Mesenchymal stem cell (in vitro differentiated cells and primary cell): ENCODE measurements around the gene CD1C.
"Not testable (repeated sequence)": the region's sequence is repeated elsewhere in the genome, so short reads cannot be mapped to it uniquely, and the experiment has no call there.

Experiments used
- DNase-seq: peaks from one replicate; pipeline ENCODE4 v3.0.0-alpha.2; 2013
- H2AFZ ChIP-seq: one replicate; pipeline ENCODE4 v1.6.1; 2013; ENCODE audit warnings: low read depth, mild to moderate bottlenecking, control low read depth, inconsistent platforms, low read length, moderate library complexity
- H2AK5ac ChIP-seq: 2 replicates; pipeline ENCODE4 v1.6.1; 2013; ENCODE audit warnings: low read length, moderate library complexity, mild to moderate bottlenecking, inconsistent platforms; ENCODE audit not compliant: severe bottlenecking
- H2BK120ac ChIP-seq: one replicate; pipeline ENCODE4 v1.6.1; 2013; ENCODE audit warnings: low read depth, mild to moderate bottlenecking, inconsistent platforms, low read length, moderate library complexity
- H2BK12ac ChIP-seq, 2 experiments: one replicate each; pipeline ENCODE4 v1.6.1; 2013; ENCODE audit warnings: inconsistent platforms in 2 of 2, low read length in 2 of 2, mild to moderate bottlenecking in 2 of 2, moderate library complexity in 2 of 2, control low read depth in 1 of 2
- H2BK15ac ChIP-seq: one replicate; pipeline ENCODE4 v1.6.1; 2013; ENCODE audit warnings: mild to moderate bottlenecking, low read depth, inconsistent platforms; ENCODE audit not compliant: poor library complexity, severe bottlenecking
- H2BK5ac ChIP-seq: 2 replicates; pipeline ENCODE4 v1.6.1; 2013; ENCODE audit warnings: low read depth, mild to moderate bottlenecking, low read length, control low read depth, inconsistent platforms; ENCODE audit not compliant: poor library complexity, severe bottlenecking
- H3K14ac ChIP-seq, 2 experiments: one replicate each; pipeline ENCODE4 v1.6.1; 2013; ENCODE audit warnings: inconsistent platforms in 2 of 2, low read length in 2 of 2, control low read depth in 1 of 2, mild to moderate bottlenecking in 1 of 2, moderate library complexity in 1 of 2
- H3K18ac ChIP-seq, 2 experiments: one replicate each; pipeline ENCODE4 v1.6.1; 2013; ENCODE audit warnings: inconsistent platforms in 2 of 2, low read length in 2 of 2, control low read depth in 1 of 2, low read depth in 1 of 2, mild to moderate bottlenecking in 1 of 2
- H3K23ac ChIP-seq, 2 experiments: one replicate each; pipeline ENCODE4 v1.6.1; 2013; ENCODE audit warnings: inconsistent platforms in 2 of 2, low read length in 2 of 2, mild to moderate bottlenecking in 2 of 2, moderate library complexity in 2 of 2, control low read depth in 1 of 2
- H3K27ac ChIP-seq: 2 replicates; pipeline ENCODE4 v1.5.1; 2013; ENCODE audit warnings: mild to moderate bottlenecking, moderate library complexity, low read length, control low read depth, inconsistent platforms; ENCODE audit not compliant: poor library complexity, severe bottlenecking
- H3K27me3 ChIP-seq, 2 experiments: 2 replicates each; pipeline versions ENCODE4 v1.6.1 to v1.7.0; 2013; ENCODE audit warnings: low read length in 2 of 2, mild to moderate bottlenecking in 2 of 2, moderate library complexity in 2 of 2, control low read depth in 1 of 2, inconsistent platforms in 1 of 2; ENCODE audit not compliant: control insufficient read depth in 1 of 2, insufficient read depth in 1 of 2
- H3K36me3 ChIP-seq, 2 experiments: 2 replicates each; pipeline versions ENCODE4 v1.6.1 to v1.7.0; 2013; ENCODE audit warnings: low read length in 2 of 2, control low read depth in 1 of 2, inconsistent platforms in 1 of 2, low read depth in 1 of 2, mild to moderate bottlenecking in 1 of 2; ENCODE audit not compliant: insufficient read depth in 2 of 2, control insufficient read depth in 1 of 2
- H3K4ac ChIP-seq, 2 experiments: one replicate each; pipeline ENCODE4 v1.6.1; 2013; ENCODE audit warnings: inconsistent platforms in 2 of 2, low read length in 2 of 2, mild to moderate bottlenecking in 2 of 2, moderate library complexity in 2 of 2, control low read depth in 1 of 2, low read depth in 1 of 2
- H3K4me1 ChIP-seq: 2 replicates; pipeline ENCODE4 v1.6.1; 2013; ENCODE audit warnings: low read depth, low read length, control low read depth; ENCODE audit not compliant: control insufficient read depth, insufficient read depth
- H3K4me2 ChIP-seq: 2 replicates; pipeline ENCODE4 v1.6.1; 2013; ENCODE audit warnings: low read length, mild to moderate bottlenecking, inconsistent platforms; ENCODE audit not compliant: poor library complexity, severe bottlenecking
- H3K4me3 ChIP-seq, 2 experiments: 2 replicates each; pipeline versions ENCODE4 v1.5.1 to v1.7.0; 2013; ENCODE audit warnings: low read length in 2 of 2, mild to moderate bottlenecking in 2 of 2, control low read depth in 1 of 2, low read depth in 1 of 2; ENCODE audit not compliant: insufficient read depth in 1 of 2
- H3K79me1 ChIP-seq: replicated peaks from 2 replicates; pipeline ENCODE4 v1.6.1; 2013; ENCODE audit warnings: mild to moderate bottlenecking, control low read depth, low read length, inconsistent platforms; ENCODE audit not compliant: poor library complexity, severe bottlenecking
- H3K9ac ChIP-seq: 2 replicates; pipeline ENCODE4 v1.7.0; 2013; ENCODE audit warnings: mild to moderate bottlenecking, low read length, moderate library complexity
- H3K9me3 ChIP-seq: 2 replicates; pipeline ENCODE4 v1.7.0; 2013; ENCODE audit warnings: mild to moderate bottlenecking, low read length; ENCODE audit not compliant: control insufficient read depth
- H4K8ac ChIP-seq: one replicate; pipeline ENCODE4 v1.6.1; 2013; ENCODE audit warnings: inconsistent platforms, mild to moderate bottlenecking, low read length, moderate library complexity
- H4K91ac ChIP-seq: one replicate; pipeline ENCODE4 v1.6.1; 2013; ENCODE audit warnings: mild to moderate bottlenecking, low read length, inconsistent platforms
- WGBS: methylation state at CpG from one replicate; pipeline ENCODE4 v1.1.7; 2013; ENCODE audit warnings: mixed read lengths; 5-methylcytosine and 5-hydroxymethylcytosine counted together

Gene CD1C

GRCh38 chr1:158249646-158250045 is 40.1 kb upstream of the CD1C start:
- H3K27me3 ChIP-seq = peaks cover 0 to 5% of the 10 kb centered on the region in 2 experiments
- H2AFZ ChIP-seq = no peak overlapping the region
- H3K4me3 ChIP-seq = no peak overlapping the region
- H3K4me2 ChIP-seq = no peak overlapping the region
- H3K79me1 ChIP-seq = no peaks in the 10 kb centered on the region
- no peak overlapping the region for H2BK5ac ChIP-seq
- no peak overlapping the region for H3K23ac ChIP-seq
- no peak overlapping the region for H3K9ac ChIP-seq
- no peak overlapping the region for H2BK15ac ChIP-seq
- no peaks in the 10 kb centered on the region for H3K36me3 ChIP-seq
- H4K91ac ChIP-seq = no peak overlapping the region
- no peaks in the 10 kb centered on the region for H3K9me3 ChIP-seq
- H3K4ac ChIP-seq = no peak overlapping the region
- no peak overlapping the region for H3K27ac ChIP-seq
- H2AK5ac ChIP-seq = no peak overlapping the region
- H3K14ac ChIP-seq = no peak overlapping the region
- H3K18ac ChIP-seq = no peak overlapping the region
- no peak for DNase-seq
- no peak overlapping the region for H2BK12ac ChIP-seq
- H2BK120ac ChIP-seq = no peak overlapping the region
- WGBS = 86% methylated on average over 4 of the region's 4 CpGs
- H3K4me1 ChIP-seq = no peaks in the 10 kb centered on the region
- no peak overlapping the region for H4K8ac ChIP-seq

GRCh38 chr1:158251163-158251562 is 38.6 kb upstream of the CD1C start:
- H3K36me3 ChIP-seq = no peaks in the 10 kb centered on the region
- no peak overlapping the region for H3K9ac ChIP-seq
- H3K27ac ChIP-seq = no peak overlapping the region
- no peaks in the 10 kb centered on the region for H3K79me1 ChIP-seq
- H3K18ac ChIP-seq = no peak overlapping the region
- H3K4ac ChIP-seq = no peak overlapping the region
- H2BK15ac ChIP-seq = no peak overlapping the region
- H3K4me2 ChIP-seq = no peak overlapping the region
- no peak overlapping the region for H2AFZ ChIP-seq
- no peak overlapping the region for H4K91ac ChIP-seq
- no peaks in the 10 kb centered on the region for H3K4me1 ChIP-seq
- no peak overlapping the region for H3K4me3 ChIP-seq
- WGBS = 54% methylated on average over 2 of the region's 2 CpGs
- no peak overlapping the region for H3K14ac ChIP-seq
- no peak overlapping the region for H2BK12ac ChIP-seq
- DNase-seq = no peak
- H4K8ac ChIP-seq = no peak overlapping the region
- H3K9me3 ChIP-seq = no peaks in the 10 kb centered on the region
- no peak overlapping the region for H3K23ac ChIP-seq
- H2BK5ac ChIP-seq = no peak overlapping the region
- no peak overlapping the region for H2BK120ac ChIP-seq
- peaks cover 0 to 5% of the 10 kb centered on the region in 2 experiments for H3K27me3 ChIP-seq
- H2AK5ac ChIP-seq = no peak overlapping the region

GRCh38 chr1:158255656-158256055 is 34.1 kb upstream of the CD1C start:
- no peak for DNase-seq
- Histone ChIP-seq H3K9me3 (no peaks in the 10 kb centered on the region), H3K4me2 (no peak overlapping the region), H3K14ac (no peak overlapping the region), H2AFZ (no peak overlapping the region), H3K27me3 (peaks cover 0 to 3% of the 10 kb centered on the region in 2 experiments), H3K27ac (no peak overlapping the region), H2BK5ac (no peak overlapping the region), H3K4ac (no peak overlapping the region), H2AK5ac (no peak overlapping the region), H3K4me3 (no peak overlapping the region), H3K23ac (no peak overlapping the region), H2BK12ac (no peak overlapping the region), H4K91ac (no peak overlapping the region), H3K79me1 (no peaks in the 10 kb centered on the region), H3K18ac (no peak overlapping the region), H3K4me1 (no peaks in the 10 kb centered on the region), H3K9ac (no peak overlapping the region), H3K36me3 (no peaks in the 10 kb centered on the region), H2BK120ac (no peak overlapping the region), H2BK15ac (no peak overlapping the region), H4K8ac (no peak overlapping the region)

GRCh38 chr1:158256747-158257146 is 33.0 kb upstream of the CD1C start:
- not testable (repeated sequence) for H2BK15ac ChIP-seq, H3K4me1 ChIP-seq, H3K14ac ChIP-seq, H3K4ac ChIP-seq, H2BK120ac ChIP-seq, H3K4me2 ChIP-seq, H3K4me3 ChIP-seq, H3K79me1 ChIP-seq, H2BK12ac ChIP-seq, DNase-seq, H4K91ac ChIP-seq, H3K36me3 ChIP-seq, H3K9me3 ChIP-seq, H3K27me3 ChIP-seq, H2BK5ac ChIP-seq, H3K23ac ChIP-seq, H2AK5ac ChIP-seq, H4K8ac ChIP-seq, H3K27ac ChIP-seq, H3K18ac ChIP-seq, H3K9ac ChIP-seq, H2AFZ ChIP-seq
- WGBS = 79% methylated on average over 9 of the region's 9 CpGs
